ENCODE measurements around the gene KIAA1958. TPM values are rescaled to one million over a fixed set of nuclear protein-coding genes. Genes with fewer than 3 reads are reported as not detected.

KIAA1958 gene
- total and polyA plus RNA-seq, 2 experiments from 2014 or later = 9.4 to 41.7 TPM

DNA sequence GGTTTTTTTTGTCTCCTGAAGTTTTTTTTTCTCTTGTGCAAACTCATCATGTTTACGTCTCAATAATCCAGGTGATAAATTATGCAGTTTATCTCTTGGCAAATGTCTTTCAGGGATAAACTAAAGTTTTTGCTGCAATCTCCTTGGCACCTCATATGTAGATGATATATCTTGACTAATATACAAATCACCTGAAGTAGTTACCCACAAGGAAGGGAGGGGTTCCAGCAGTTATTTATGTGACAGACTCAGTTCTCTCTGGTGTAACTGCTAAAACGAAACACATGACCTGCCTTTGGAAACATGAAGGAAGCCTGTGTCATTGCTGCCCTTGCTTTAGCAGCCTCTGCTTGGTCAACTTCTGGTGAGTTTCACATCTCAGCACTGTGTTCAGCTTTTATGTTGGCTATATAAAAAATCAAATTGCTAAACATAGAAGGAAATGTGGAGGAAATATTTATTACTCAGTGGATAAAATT lies 39.3 kb upstream of the KIAA1958 start:
- H3K27ac Mint-ChIP-seq = no peak overlapping the region
- Histone ChIP-seq H3F3A (replicated peaks; ENCODE audit: low read depth) (no peaks in the 10 kb centered on the region), H4K20me1 (replicated peaks; ENCODE audit: insufficient read depth) (no peaks in the 10 kb centered on the region), H3K4me3 (no peak overlapping the region), H3K4me2 (no peak overlapping the region), H3K4me1 (ENCODE audit: insufficient read depth) (no peaks in the 10 kb centered on the region), H3K79me2 (replicated peaks; ENCODE audit: insufficient read depth) (no peaks in the 10 kb centered on the region), H3K36me3 (ENCODE audit: insufficient read depth) (no peaks in the 10 kb centered on the region), H3K9me2 (ENCODE audit: insufficient read depth) (no peaks in the 10 kb centered on the region), H3K27ac (ENCODE audit: low read depth) (no peak overlapping the region), H2AFZ (no peak overlapping the region), H3K27me3 (ENCODE audit: insufficient read depth) (no peaks in the 10 kb centered on the region)
- no peaks in the 10 kb centered on the region for H3K36me3 Mint-ChIP-seq (ENCODE audit: low read depth)
- no peaks in the 10 kb centered on the region for H3K27me3 Mint-ChIP-seq (ENCODE audit: insufficient read depth, low read depth, poor library complexity)
- DNase-seq (ENCODE audit: low spot score) (no peak), ATAC-seq (no peak)
- H3K4me3 Mint-ChIP-seq = no peak overlapping the region
- TF ChIP-seq STAT1 (IDR thresholded peaks at IDR 0.05; ENCODE audit: unreplicated experiment) = no peak
- TF ChIP-seq ZNF114 (CRISPR knock-in tag; IDR thresholded peaks at IDR 0.05) = no peak
- TF ChIP-seq, protein P1, sequence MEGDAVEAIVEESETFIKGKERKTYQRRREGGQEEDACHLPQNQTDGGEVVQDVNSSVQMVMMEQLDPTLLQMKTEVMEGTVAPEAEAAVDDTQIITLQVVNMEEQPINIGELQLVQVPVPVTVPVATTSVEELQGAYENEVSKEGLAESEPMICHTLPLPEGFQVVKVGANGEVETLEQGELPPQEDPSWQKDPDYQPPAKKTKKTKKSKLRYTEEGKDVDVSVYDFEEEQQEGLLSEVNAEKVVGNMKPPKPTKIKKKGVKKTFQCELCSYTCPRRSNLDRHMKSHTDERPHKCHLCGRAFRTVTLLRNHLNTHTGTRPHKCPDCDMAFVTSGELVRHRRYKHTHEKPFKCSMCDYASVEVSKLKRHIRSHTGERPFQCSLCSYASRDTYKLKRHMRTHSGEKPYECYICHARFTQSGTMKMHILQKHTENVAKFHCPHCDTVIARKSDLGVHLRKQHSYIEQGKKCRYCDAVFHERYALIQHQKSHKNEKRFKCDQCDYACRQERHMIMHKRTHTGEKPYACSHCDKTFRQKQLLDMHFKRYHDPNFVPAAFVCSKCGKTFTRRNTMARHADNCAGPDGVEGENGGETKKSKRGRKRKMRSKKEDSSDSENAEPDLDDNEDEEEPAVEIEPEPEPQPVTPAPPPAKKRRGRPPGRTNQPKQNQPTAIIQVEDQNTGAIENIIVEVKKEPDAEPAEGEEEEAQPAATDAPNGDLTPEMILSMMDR (conservative IDR thresholded peaks at IDR 0.05; ENCODE audit: low read depth in 2 of 2) = no peak
- no peak for TF ChIP-seq CREB1 (CRISPR knock-in tag; IDR thresholded peaks at IDR 0.05; ENCODE audit: low read depth)
- TF ChIP-seq POLR2AphosphoS5 (IDR thresholded peaks at IDR 0.05; ENCODE audit: low read depth) = no peak
- no peak for TF ChIP-seq ZNF462 (CRISPR knock-in tag; IDR thresholded peaks at IDR 0.05)
- no peaks in the 10 kb centered on the region for H3K9me3 Mint-ChIP-seq
- H3K4me1 Mint-ChIP-seq = no peaks in the 10 kb centered on the region
